ENCODE results near the gene HSPA6.

- TF ChIP-seq ZNF280D (tag by site-specific recombination; IDR thresholded peaks at IDR 0.05) (no peak), CTCF (tag by site-specific recombination; IDR thresholded peaks at IDR 0.05) (no peak), ZNF549 (tag by site-specific recombination; IDR thresholded peaks at IDR 0.05) (no peak), ZNF501 (tag by site-specific recombination; IDR thresholded peaks at IDR 0.05) (no peak), ZFP41 (tag by site-specific recombination; IDR thresholded peaks at IDR 0.05; ENCODE audit: borderline replicate concordance) (no peak), OSR2 (tag by site-specific recombination; IDR thresholded peaks at IDR 0.05) (no peak)
Measured at GRCh38 chr1:161502641-161503393, 21.5 kb upstream of the HSPA6 start.
